Astrocyte of the spinal cord (primary cell): ENCODE data around the gene EFCAB8.

Experiments
- DNase-seq: peaks from one replicate; pipeline ENCODE4 v3.0.0; 2011; ENCODE audit warnings: low read depth, low spot score
- H3K4me3 ChIP-seq: 2 replicates; pipeline ENCODE4 v1.5.1; 2011; ENCODE audit warnings: low read depth, mild to moderate bottlenecking, low read length, moderate library complexity
- CTCF ChIP-seq: IDR thresholded peaks from 2 replicates; pipeline ENCODE4 v1.5.1; 2012; ENCODE audit warnings: low read depth, mild to moderate bottlenecking, low read length, inconsistent platforms
- in situ Hi-C: cut with HindIII; loops from 2 replicates; pipeline ENCODE4 v1.10.0; 2017; ENCODE audit warnings: low sequenced_read_pairs

EFCAB8 gene

GRCh38 chr20:32995802-32996201 lies 137.1 kb downstream of the EFCAB8 start:
- DNase-seq: no peak
- no peak overlapping the region for H3K4me3 ChIP-seq
- no peak for TF ChIP-seq CTCF
- in situ Hi-C loops: no loop called here

- TF ChIP-seq CTCF: no peak
- no peak overlapping the region for H3K4me3 ChIP-seq
- in situ Hi-C loops: no loop called here
- DNase-seq: no peak
Measured at GRCh38 chr20:32997431-32997830, 138.7 kb downstream of the EFCAB8 start.

- no peak for TF ChIP-seq CTCF
- H3K4me3 ChIP-seq: no peak overlapping the region
- no peak for DNase-seq
- in situ Hi-C loops: no loop called here
Measured at GRCh38 chr20:32999603-33000250, 141.0 kb downstream of the EFCAB8 start.

GRCh38 chr20:33000802-33001466 lies 142.2 kb downstream of the EFCAB8 start:
- in situ Hi-C loops: no loop called here
- TF ChIP-seq CTCF: no peak
- DNase-seq: no peak
- H3K4me3 ChIP-seq: no peak overlapping the region

- DNase-seq: no peak
- in situ Hi-C loops: no loop called here
- H3K4me3 ChIP-seq: no peak overlapping the region
- no peak for TF ChIP-seq CTCF
Measured at GRCh38 chr20:33002087-33002808, 143.5 kb downstream of the EFCAB8 start.

GRCh38 chr20:33004141-33004751 lies 145.5 kb downstream of the EFCAB8 start, which contains the start of gene SUN5:
SUN5 (minus strand) TSS chr20:33004433; CDS start chr20:33004340, 93 bp downstream.
- TF ChIP-seq CTCF: no peak
- H3K4me3 ChIP-seq: no peak within 1 kb of the TSS
- in situ Hi-C loops: no loop called here
- DNase-seq: no peak
